HAP-1 (cell line): ENCODE results near the gene DLG5.
"Not testable (repeated sequence)": the region's sequence is repeated elsewhere in the genome, so short reads cannot be mapped to it uniquely, and the experiment has no call there.

Experiments
- DNase-seq, 2 experiments: peaks; one replicate each; pipeline ENCODE4 v3.0.0-alpha.2; 2016 to 2020; ENCODE audit warnings: low spot score in 2 of 2
- H3K27me3 ChIP-seq: fragments of 250-450 bp; sonication (Bioruptor Pico); 2 replicates; pipeline ENCODE4 v1.5.1; 2020; ENCODE audit warnings: low read depth, mild to moderate bottlenecking, moderate library complexity
- H3K36me3 ChIP-seq: fragments of 250-450 bp; sonication (Bioruptor Pico); replicated peaks from 2 replicates; pipeline ENCODE4 v1.5.1; 2020; ENCODE audit warnings: mild to moderate bottlenecking
- H3K4me1 ChIP-seq: fragments of 250-450 bp; sonication (Bioruptor Pico); 2 replicates; pipeline ENCODE4 v1.5.1; 2020; ENCODE audit warnings: mild to moderate bottlenecking
- H3K4me3 ChIP-seq: fragments of 250-450 bp; sonication (Bioruptor Pico); 2 replicates; pipeline ENCODE4 v1.5.1; 2020; ENCODE audit warnings: mild to moderate bottlenecking, moderate library complexity
- H3K9me3 ChIP-seq: fragments of 250-450 bp; sonication (Bioruptor Pico); 2 replicates; pipeline ENCODE4 v1.5.1; 2020; ENCODE audit warnings: mild to moderate bottlenecking, moderate library complexity
- in situ Hi-C: fragments of 300-500 bp; cut with MboI; formaldehyde crosslinking; loops from 3 replicates; pipeline ENCODE4 v1.14.3; 2020; ENCODE audit warnings: low sequenced_read_pairs, inconsistent platforms, mixed read lengths

DLG5 gene

DNA sequence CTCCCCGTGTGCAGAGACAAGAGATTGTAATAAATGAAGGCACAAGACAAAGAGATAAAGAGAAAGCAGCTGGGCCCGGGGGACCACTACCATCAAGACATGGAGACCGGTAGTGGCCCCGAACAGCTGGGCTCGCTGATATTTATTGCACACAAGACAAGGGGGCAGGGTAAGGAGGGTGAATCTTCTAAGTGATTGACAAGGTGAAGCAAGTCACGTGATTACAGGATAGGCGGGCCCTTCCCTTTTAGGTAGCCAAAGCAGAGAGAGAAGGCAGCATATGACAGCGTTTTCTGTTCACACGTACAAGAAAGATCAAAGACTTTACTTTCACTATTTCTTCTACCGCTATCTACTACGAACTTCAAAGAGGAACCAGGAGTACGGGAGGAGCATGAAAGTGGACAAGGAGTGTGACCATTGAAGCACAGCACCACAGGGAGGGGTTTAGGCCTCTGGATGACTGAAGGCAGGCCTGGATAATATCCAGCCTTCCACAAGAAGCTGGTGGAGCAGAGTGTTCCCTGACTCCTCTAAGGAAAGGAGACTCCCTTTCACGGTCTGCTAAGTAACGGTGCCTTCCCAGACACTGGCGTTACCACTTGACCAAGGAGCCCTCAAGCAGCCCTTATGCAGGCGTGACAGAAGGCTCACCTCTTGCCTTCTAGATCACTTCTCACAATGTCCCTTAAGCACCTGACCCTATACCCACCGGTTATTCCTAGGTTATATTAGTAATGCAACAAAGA is 153.5 kb downstream of the DLG5 start:
- H3K4me1 ChIP-seq, in situ Hi-C loops, DNase-seq, H3K36me3 ChIP-seq, H3K9me3 ChIP-seq, H3K4me3 ChIP-seq, H3K27me3 ChIP-seq: not testable (repeated sequence)

- H3K4me1 ChIP-seq: no peaks in the 10 kb centered on the region
- H3K27me3 ChIP-seq: no peaks in the 10 kb centered on the region
- no peaks in the 10 kb centered on the region for H3K36me3 ChIP-seq
- no peak overlapping the region for H3K4me3 ChIP-seq
- H3K9me3 ChIP-seq: 0 out of 2 replicates have a peak, but pooled peaks cover 3% of the 10 kb centered on the region
- in situ Hi-C loops: no loop called here
- DNase-seq: no peak
These were observed 154.7 kb downstream of the DLG5 start for GRCh38 chr10:77771851-77772250.

DNA sequence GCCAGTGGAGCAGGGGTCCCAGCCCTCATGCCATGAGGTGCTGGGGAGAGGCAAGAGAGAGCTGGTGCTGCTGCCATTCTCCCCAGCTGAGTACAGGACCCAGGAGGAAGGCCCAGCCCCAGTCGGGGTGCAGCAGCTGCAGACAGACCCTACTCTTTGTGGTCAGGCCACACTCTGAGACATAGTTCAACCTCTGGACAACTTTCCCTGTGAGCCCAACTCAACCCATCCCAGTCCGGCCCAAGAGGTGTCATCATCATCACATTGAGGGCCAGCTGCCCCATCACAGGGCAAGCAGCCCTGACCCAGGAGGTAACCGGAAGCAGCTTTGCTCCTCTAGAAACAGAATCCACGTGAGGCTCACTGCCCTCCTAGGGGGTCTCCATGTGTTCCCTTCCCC is 155.1 kb downstream of the DLG5 start:
- Histone ChIP-seq H3K9me3 (0 out of 2 replicates have a peak, but pooled peaks cover 2% of the 10 kb centered on the region), H3K4me3 (no peak overlapping the region), H3K36me3 (no peaks in the 10 kb centered on the region), H3K27me3 (no peaks in the 10 kb centered on the region), H3K4me1 (no peaks in the 10 kb centered on the region)
- in situ Hi-C loops: no loop called here
- DNase-seq: no peak

DNA sequence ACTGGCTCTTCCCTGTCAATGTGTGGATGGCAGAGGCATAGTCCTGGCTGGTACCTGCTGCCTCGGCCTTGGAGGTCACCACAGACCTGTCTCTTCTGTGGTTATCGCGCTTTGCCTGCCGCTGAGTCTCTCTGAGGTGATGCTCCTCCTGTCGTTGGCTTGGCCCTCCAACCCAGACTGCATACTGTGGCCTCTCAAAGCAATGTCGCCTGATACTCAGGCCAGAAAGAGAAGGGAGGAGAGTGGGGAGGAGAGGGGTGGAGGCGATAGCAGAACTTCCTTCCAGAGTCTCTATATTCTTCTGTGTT is 155.7 kb downstream of the DLG5 start:
- Histone ChIP-seq H3K27me3 (no peaks in the 10 kb centered on the region), H3K36me3 (no peaks in the 10 kb centered on the region), H3K9me3 (no peaks in the 10 kb centered on the region), H3K4me3 (no peak overlapping the region), H3K4me1 (no peaks in the 10 kb centered on the region)
- in situ Hi-C loops: no loop called here
- DNase-seq: no peak

DNA sequence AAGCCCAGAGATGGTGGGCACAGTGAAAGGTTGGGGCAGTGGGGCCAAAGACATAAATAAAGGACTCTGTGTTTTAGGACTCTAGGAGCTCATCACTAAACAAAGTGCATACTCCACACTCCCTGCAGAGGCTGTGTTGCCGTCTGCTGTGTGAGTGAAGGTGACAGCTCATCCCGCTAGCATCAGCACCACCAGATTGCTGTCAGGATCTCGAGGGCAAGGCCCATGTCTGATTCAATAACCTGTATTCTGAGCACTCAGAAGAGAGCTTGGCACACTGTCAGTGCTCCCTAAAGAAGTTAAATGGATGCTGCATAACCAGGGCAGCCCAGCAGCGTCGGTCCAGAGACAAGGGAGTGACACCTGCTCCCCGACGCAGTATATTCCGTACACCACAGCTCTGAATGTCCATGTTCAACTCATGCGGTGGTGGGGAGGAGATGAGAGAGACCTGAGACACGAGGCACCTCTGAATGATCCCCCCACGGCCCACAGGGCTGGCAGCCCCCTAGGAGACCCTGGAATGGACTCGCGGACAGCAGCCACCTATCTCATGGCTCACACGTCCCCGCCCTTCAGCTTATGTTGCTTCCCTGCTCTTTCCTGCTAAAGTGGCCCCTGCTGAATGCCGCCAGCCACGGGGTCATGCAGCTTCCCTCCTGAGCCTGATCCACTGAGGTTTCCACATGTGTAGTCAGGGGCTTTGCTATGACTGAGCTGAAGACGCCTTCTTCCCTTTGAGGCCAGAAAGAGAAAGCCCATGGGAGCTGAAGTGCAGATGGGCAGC is 156.3 kb downstream of the DLG5 start:
- DNase-seq: no peak
- in situ Hi-C loops: no loop called here
- H3K4me3 ChIP-seq: no peak overlapping the region

DNA sequence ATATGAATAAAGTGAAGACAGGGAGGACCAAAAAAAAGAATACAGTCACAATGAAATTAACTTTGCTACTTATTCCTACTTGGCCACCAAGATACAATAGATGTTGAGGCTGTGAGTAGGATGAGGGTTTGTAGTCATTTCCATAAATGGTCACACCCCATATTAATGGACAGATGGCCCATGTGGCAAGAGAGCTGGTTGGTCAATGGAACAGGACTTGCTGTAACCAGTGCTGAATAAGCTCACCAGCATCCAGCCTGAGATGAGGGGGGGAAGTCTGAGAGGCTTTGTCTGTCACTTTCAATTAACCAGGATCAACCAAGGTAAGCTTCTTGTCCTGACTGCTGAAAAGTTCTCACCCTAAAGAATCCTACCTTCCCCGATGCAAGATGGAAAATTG is 158.5 kb downstream of the DLG5 start:
- in situ Hi-C loops: no loop called here
- H3K36me3 ChIP-seq: no peaks in the 10 kb centered on the region
- no peaks in the 10 kb centered on the region for H3K9me3 ChIP-seq
- DNase-seq: no peak
- H3K27me3 ChIP-seq: no peaks in the 10 kb centered on the region
- H3K4me1 ChIP-seq: no peaks in the 10 kb centered on the region
- H3K4me3 ChIP-seq: no peak overlapping the region

More for the DNA sequence above, 156.3 kb downstream of the DLG5 start:
- Histone ChIP-seq H3K36me3 (no peaks in the 10 kb centered on the region), H3K9me3 (no peaks in the 10 kb centered on the region), H3K27me3 (no peaks in the 10 kb centered on the region), H3K4me1 (no peaks in the 10 kb centered on the region)

GRCh38 chr10:77763453-77764430 is 162.8 kb downstream of the DLG5 start:
- no peak overlapping the region for H3K4me3 ChIP-seq
- DNase-seq: no peak
- in situ Hi-C loops: no loop called here
- no peaks in the 10 kb centered on the region for H3K4me1 ChIP-seq
- H3K36me3 ChIP-seq: no peaks in the 10 kb centered on the region
- no peaks in the 10 kb centered on the region for H3K9me3 ChIP-seq
- H3K27me3 ChIP-seq: no peaks in the 10 kb centered on the region

GRCh38 chr10:77758406-77758805 is 168.1 kb downstream of the DLG5 start:
- H3K27me3 ChIP-seq, H3K4me3 ChIP-seq, in situ Hi-C loops, DNase-seq, H3K9me3 ChIP-seq, H3K4me1 ChIP-seq, H3K36me3 ChIP-seq: not testable (repeated sequence)

DNA sequence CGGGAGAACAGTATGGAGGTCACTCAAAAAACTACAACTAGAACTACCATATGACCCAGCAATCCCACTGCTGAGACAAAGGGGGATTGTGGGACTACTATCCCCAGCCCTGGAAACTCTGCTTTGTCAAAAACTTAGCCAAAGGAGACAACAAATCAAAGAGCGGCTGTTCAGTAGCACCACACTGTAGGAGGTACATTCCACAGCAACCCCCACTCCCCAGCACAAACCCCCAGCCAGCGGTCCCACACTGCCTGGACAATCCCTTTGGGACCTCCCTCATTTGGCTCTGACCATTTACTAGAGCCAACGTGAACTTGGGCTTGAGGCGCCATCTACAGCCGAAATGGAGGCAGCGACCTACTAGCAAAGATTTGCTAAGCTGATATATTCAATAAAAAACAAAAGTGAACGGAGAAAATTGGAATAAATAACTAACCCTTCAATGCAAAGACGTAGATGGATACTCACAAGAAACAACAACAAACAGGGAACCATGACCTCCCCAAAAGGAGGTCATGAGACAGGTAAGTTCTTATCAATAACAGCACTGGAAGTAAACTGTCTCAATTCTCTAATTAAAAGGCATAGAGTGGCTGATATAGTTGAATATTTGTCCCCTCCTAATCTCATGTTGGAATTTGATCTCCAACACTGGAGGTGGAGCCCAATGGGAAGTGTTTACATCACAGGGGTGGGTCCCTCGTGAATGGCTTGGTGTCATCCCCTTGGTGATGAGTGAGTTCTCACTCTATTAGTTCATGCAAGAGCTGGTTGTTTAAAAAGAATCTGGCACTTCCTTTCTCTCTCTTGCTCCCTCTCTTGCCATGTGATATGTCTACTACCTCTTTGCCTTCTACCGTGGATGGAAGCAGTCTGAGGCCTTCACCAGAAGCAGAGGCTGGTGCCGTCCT is 170.0 kb downstream of the DLG5 start:
- H3K27me3 ChIP-seq: no peaks in the 10 kb centered on the region
- no peaks in the 10 kb centered on the region for H3K36me3 ChIP-seq
- no peak overlapping the region for H3K4me3 ChIP-seq
- no peaks in the 10 kb centered on the region for H3K9me3 ChIP-seq
- H3K4me1 ChIP-seq: no peaks in the 10 kb centered on the region; the same call in 1 of the 2 replicates
- peak; percentile 71 to 78 for DNase-seq
- in situ Hi-C loops: no loop called here

GRCh38 chr10:77746047-77746707 is 180.4 kb downstream of the DLG5 start:
- H3K36me3 ChIP-seq: no peaks in the 10 kb centered on the region
- in situ Hi-C loops: no loop called here
- H3K27me3 ChIP-seq: no peaks in the 10 kb centered on the region
- no peak overlapping the region for H3K4me3 ChIP-seq
- no peak for DNase-seq
- H3K4me1 ChIP-seq: no peaks in the 10 kb centered on the region
- 0 out of 2 replicates have a peak, but pooled peaks cover 2% of the 10 kb centered on the region for H3K9me3 ChIP-seq

DNA sequence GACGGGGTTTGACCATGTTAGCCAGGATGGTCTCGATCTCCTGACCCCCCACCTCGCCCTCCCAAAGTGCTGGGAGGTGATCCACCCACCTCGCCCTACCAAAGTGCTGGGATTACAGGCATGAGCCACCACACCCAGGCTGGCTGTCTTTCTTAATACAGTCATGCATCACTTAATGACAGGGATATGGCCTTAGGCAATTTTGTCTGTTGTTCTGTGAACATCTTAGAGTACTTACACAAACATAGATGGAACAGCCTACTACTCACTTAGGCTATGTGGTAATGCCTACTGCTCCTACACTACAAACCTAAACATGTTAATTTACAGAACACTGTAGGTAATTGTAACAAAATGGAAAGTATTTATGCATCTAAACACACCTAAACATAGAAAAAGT is 182.3 kb downstream of the DLG5 start:
- no peaks in the 10 kb centered on the region for H3K27me3 ChIP-seq
- no peaks in the 10 kb centered on the region for H3K4me1 ChIP-seq
- H3K4me3 ChIP-seq: no peak overlapping the region
- H3K9me3 ChIP-seq: no peaks in the 10 kb centered on the region
- in situ Hi-C loops: no loop called here
- no peaks in the 10 kb centered on the region for H3K36me3 ChIP-seq
- DNase-seq: no peak

DNA sequence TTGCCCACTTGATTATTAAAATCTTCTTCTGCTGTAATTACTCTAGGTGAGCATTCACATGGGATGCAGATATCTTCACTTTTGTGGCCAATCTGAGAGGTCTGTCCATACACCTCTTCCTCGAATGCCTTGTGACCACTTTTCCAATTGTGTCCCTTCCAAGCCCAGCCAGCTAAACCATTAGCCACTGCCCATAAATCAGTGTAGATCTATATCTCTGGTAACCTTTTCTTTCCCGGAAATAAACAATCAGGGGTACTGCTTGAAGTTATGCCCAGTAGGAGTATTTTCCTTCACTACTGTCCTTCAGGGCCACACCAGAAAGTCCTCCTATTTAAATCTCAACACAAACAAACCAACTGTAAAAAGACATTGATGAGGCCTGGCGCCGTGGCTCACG is 184.4 kb downstream of the DLG5 start:
- Histone ChIP-seq H3K27me3 (no peaks in the 10 kb centered on the region), H3K36me3 (no peaks in the 10 kb centered on the region), H3K4me3 (no peak overlapping the region), H3K9me3 (no peaks in the 10 kb centered on the region), H3K4me1 (no peaks in the 10 kb centered on the region)
- DNase-seq: no peak
- in situ Hi-C loops: no loop called here
